A549 (cell line): ENCODE measurements around the gene ILRUN.

ENCODE experiments used
- CBX2 ChIP-seq: fragments of 200-600 bp; sonication (generic); IDR thresholded peaks from 2 replicates; pipeline ENCODE4 v1.6.1; 2016; ENCODE audit warnings: low read depth, mild to moderate bottlenecking, borderline replicate concordance
- CTCF ChIP-seq: fragments of >200 bp; sonication (Bioruptor Twin); formaldehyde crosslinking; IDR thresholded peaks from 3 replicates; pipeline ENCODE4 v1.5.1; 2016
- EP300 ChIP-seq, 2 experiments: fragments of >200 bp; sonication (Bioruptor Twin); formaldehyde crosslinking; IDR thresholded peaks; 2 replicates in 1 of 2; 3 replicates in 1 of 2; pipeline ENCODE4 v1.6.1; 2016 to 2017
- FOSL2 ChIP-seq, 2 experiments: fragments of 450-650 bp in 1 of 2; fragments of >200 bp in 1 of 2; sonication (Bioruptor Twin) in 1 of 2; formaldehyde crosslinking; IDR thresholded peaks; 2 replicates each; pipeline versions ENCODE4 v1.5.0 to v1.6.1; 2016 to 2020; ENCODE audit warnings: mild to moderate bottlenecking in 1 of 2, moderate library complexity in 1 of 2
- HOXB13 ChIP-seq: fragments of 250-450 bp; sonication (Bioruptor Pico); IDR thresholded peaks from 2 replicates; pipeline ENCODE4 v1.5.0; 2020; ENCODE audit warnings: low read depth, mild to moderate bottlenecking, moderate library complexity
- RAD21 ChIP-seq, 2 experiments: fragments of >200 bp in 1 of 2; sonication (Bioruptor Twin) in 1 of 2; formaldehyde crosslinking in 1 of 2; IDR thresholded peaks in 1 of 2; conservative IDR thresholded peaks in 1 of 2; 2 replicates in 1 of 2; 3 replicates in 1 of 2; pipeline ENCODE4 v1.6.1; 2012 to 2018; ENCODE audit warnings: inconsistent platforms in 1 of 2
- REST ChIP-seq: fragments of 200-600 bp; sonication (generic); IDR thresholded peaks from 2 replicates; pipeline ENCODE4 v1.6.1; 2016; ENCODE audit warnings: antibody characterized with exemption, mild to moderate bottlenecking, moderate library complexity
- RNF2 ChIP-seq: fragments of 200-600 bp; sonication (generic); IDR thresholded peaks from 2 replicates; pipeline ENCODE4 v1.6.1; 2016; ENCODE audit warnings: low read depth, mild to moderate bottlenecking, antibody characterized with exemption, moderate library complexity, borderline replicate concordance

GRCh38 chr6:34697544-34697836 is 923 bp upstream of the ILRUN start:
- TF ChIP-seq RNF2 = no peak
- no peak for TF ChIP-seq CTCF
- TF ChIP-seq REST = no peak
- TF ChIP-seq FOSL2 (IDR thresholded peaks at IDR 0.05) = no peak
- no peak for TF ChIP-seq FOSL2 (CRISPR knock-in tag; IDR thresholded peaks at IDR 0.05)
- TF ChIP-seq HOXB13 = no peak
- no peak for TF ChIP-seq CBX2
- TF ChIP-seq RAD21 (conservative IDR thresholded peaks at IDR 0.05 in 1 of 2, IDR thresholded peaks at IDR 0.05 in 1 of 2) = no peak
- no peak for TF ChIP-seq EP300 (IDR thresholded peaks at IDR 0.05)
